Measurements from ENCODE around the gene NAXE. TPM values are rescaled to one million over a fixed set of nuclear protein-coding genes. Genes with fewer than 3 reads are reported as not detected.

The NAXE gene
- total RNA-seq, 1 donor from 2014 or later, result 48.5 TPM

GRCh38 chr1:156571261-156571852 lies 20.2 kb upstream of the NAXE start:
- H3K9me3 ChIP-seq (ENCODE audit: insufficient read depth, low read depth, low read length), result no peaks in the 10 kb centered on the region
- H3K9me3 Mint-ChIP-seq (ENCODE audit: unreplicated experiment), result no peaks in the 10 kb centered on the region
- no peaks in the 10 kb centered on the region for H3K36me3 Mint-ChIP-seq (ENCODE audit: low read depth, unreplicated experiment)
- H3K4me1 ChIP-seq (ENCODE audit: insufficient read depth, low read length), result peaks cover 16% of the 10 kb centered on the region
- peak; percentile 91 for DNase-seq (ENCODE audit: low read depth)
- peaks cover 16% of the 10 kb centered on the region for H3K4me1 Mint-ChIP-seq (ENCODE audit: low read depth, unreplicated experiment)
- peak overlapping the region; percentile 86 for H3K9ac ChIP-seq (ENCODE audit: low read length)
- H3K4me3 Mint-ChIP-seq (ENCODE audit: unreplicated experiment), result peak overlapping the region; percentile 82
- H3K27me3 ChIP-seq (ENCODE audit: insufficient read depth, low read length), result no peaks in the 10 kb centered on the region
- no peak for TF ChIP-seq CTCF (IDR thresholded peaks at IDR 0.05; ENCODE audit: insufficient read depth, low read depth, low read length)
- no peak for TF ChIP-seq EZH2 (IDR thresholded peaks at IDR 0.05; ENCODE audit: insufficient read depth, low read length)
- H3K79me2 ChIP-seq (ENCODE audit: insufficient read depth, low read length), result peaks cover 19% of the 10 kb centered on the region
- no peaks in the 10 kb centered on the region for H4K20me1 ChIP-seq (ENCODE audit: insufficient read depth, low read length)
- peak overlapping the region; percentile 78 for H3K27ac ChIP-seq (ENCODE audit: low read depth, low read length)
- H3K4me3 ChIP-seq (ENCODE audit: insufficient read depth, low read depth, low read length), result peak overlapping the region; percentile 72
- peak overlapping the region; percentile 66 for H2AFZ ChIP-seq (ENCODE audit: low read depth, low read length)
- no peak for FAIRE-seq
- H3K36me3 ChIP-seq (ENCODE audit: insufficient read depth, low read length), result peaks cover 5% of the 10 kb centered on the region
- H3K27me3 Mint-ChIP-seq (ENCODE audit: low read depth, unreplicated experiment), result peaks cover 9% of the 10 kb centered on the region
- peak overlapping the region; percentile 86 for H3K4me2 ChIP-seq (ENCODE audit: low read length)
- peak overlapping the region; percentile 91 for H3K27ac Mint-ChIP-seq (ENCODE audit: unreplicated experiment)

GRCh38 chr1:156571919-156572662 lies 19.5 kb upstream of the NAXE start, which contains the start of gene IQGAP3:
Gene IQGAP3, minus strand, starts transcription at chr1:156572565. Its CDS starts 36 bp downstream, at chr1:156572529.
- peak within 1 kb of the TSS; percentile 66 for H2AFZ ChIP-seq (ENCODE audit: low read depth, low read length)
- peaks cover 9% of the 10 kb centered on the region for H3K27me3 Mint-ChIP-seq (ENCODE audit: low read depth, unreplicated experiment)
- peaks cover 5% of the 10 kb centered on the region for H3K36me3 ChIP-seq (ENCODE audit: insufficient read depth, low read length)
- H3K4me1 ChIP-seq (ENCODE audit: insufficient read depth, low read length), result peaks cover 16% of the 10 kb centered on the region
- peaks cover 15% of the 10 kb centered on the region for H3K4me1 Mint-ChIP-seq (ENCODE audit: low read depth, unreplicated experiment)
- peak within 1 kb of the TSS; percentile 72 for H3K4me3 ChIP-seq (ENCODE audit: insufficient read depth, low read depth, low read length)
- H3K27ac Mint-ChIP-seq (ENCODE audit: unreplicated experiment), result peak within 1 kb of the TSS; percentile 91
- H3K4me2 ChIP-seq (ENCODE audit: low read length), result peak within 1 kb of the TSS; percentile 86
- H3K9me3 ChIP-seq (ENCODE audit: insufficient read depth, low read depth, low read length), result no peaks in the 10 kb centered on the region
- H3K27me3 ChIP-seq (ENCODE audit: insufficient read depth, low read length), result no peaks in the 10 kb centered on the region
- TF ChIP-seq CTCF (IDR thresholded peaks at IDR 0.05; ENCODE audit: insufficient read depth, low read depth, low read length) (no peak), EZH2 (IDR thresholded peaks at IDR 0.05; ENCODE audit: insufficient read depth, low read length) (no peak)
- H4K20me1 ChIP-seq (ENCODE audit: insufficient read depth, low read length), result no peaks in the 10 kb centered on the region
- H3K36me3 Mint-ChIP-seq (ENCODE audit: low read depth, unreplicated experiment), result no peaks in the 10 kb centered on the region
- peak; percentile 51 for DNase-seq (ENCODE audit: low read depth)
- peak within 1 kb of the TSS; percentile 78 for H3K27ac ChIP-seq (ENCODE audit: low read depth, low read length)
- H3K79me2 ChIP-seq (ENCODE audit: insufficient read depth, low read length), result peaks cover 19% of the 10 kb centered on the region
- H3K9ac ChIP-seq (ENCODE audit: low read length), result peak within 1 kb of the TSS; percentile 86
- peak within 1 kb of the TSS; percentile 82 for H3K4me3 Mint-ChIP-seq (ENCODE audit: unreplicated experiment)
- H3K9me3 Mint-ChIP-seq (ENCODE audit: unreplicated experiment), result no peaks in the 10 kb centered on the region
- no peak for FAIRE-seq
